HG03460 (cell line): ENCODE measurements around the gene PES1.
"Not testable (repeated sequence)": the region's sequence is repeated elsewhere in the genome, so short reads cannot be mapped to it uniquely, and the experiment has no call there.

Experiments
- ATAC-seq: cut with Tn5 transposase; IDR thresholded peaks from one replicate; pipeline ENCODE4 v1.9.1; 2021; ENCODE audit not compliant: unreplicated experiment

The PES1 gene

DNA sequence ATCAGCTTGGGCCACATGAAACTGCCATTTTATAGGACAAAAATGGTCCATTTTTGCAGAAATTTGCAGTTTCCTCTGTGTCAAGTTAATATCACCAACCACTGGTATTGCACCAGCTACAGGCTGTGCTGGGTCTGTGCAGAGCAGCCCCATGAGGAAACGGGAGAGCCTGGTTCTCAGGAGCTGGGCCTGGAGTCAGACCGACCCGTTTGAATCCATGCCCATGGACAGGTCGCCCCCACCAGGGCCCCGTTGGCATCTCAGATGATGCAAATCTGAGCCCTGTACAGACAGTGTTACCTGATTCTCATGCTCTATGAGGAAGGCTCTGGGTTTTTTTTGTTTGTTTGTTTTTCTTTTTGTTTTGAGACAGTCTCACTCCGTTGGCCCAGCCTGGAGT lies 35.3 kb downstream of the PES1 start:
- ATAC-seq = no peak

DNA sequence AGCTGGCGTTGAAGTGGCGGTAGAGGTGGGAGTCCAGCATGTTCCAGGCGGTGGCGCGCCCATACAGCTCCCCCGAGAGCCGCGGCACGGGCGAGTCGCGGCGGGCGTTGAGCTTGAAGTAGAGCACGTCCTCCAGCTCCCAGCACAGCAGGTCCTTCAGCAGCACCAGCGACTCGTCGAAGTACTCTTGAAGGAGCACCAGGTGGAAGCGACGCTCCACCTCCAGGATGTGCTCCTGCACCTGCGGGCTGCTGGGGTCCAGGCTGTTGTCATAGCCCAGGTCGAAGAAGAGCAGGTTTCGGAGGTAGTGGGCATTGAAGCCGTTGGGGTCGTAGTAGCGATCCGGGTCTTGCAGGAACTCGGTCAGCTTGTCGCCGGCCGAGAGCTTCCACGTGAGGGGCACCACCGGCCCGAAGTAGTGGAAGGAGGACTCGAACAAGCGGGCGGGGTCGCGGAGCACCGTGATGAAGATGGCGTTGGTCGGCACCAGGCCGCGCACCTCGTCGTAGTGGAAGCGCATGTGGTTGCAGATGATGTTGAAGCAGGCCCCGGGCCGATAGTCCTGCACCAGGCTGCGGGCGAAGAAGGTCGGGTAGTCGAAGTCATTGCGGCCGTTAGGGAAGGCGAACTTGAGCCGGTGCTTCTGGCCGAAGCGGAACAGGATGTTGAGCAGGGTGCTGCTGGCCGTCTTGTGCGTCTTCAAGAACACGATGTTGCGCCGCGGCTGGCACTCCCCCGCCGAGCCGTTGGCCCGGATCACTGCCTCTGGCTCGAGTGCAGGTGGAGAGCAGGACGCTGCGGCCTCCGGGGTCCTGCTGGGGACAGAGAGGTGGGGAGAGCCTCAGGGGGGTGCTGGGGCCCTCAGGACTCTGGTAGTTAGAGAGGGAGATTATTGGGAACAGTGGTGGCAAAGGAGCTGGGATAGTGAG lies 36.2 kb downstream of the PES1 start:
- no peak for ATAC-seq

DNA sequence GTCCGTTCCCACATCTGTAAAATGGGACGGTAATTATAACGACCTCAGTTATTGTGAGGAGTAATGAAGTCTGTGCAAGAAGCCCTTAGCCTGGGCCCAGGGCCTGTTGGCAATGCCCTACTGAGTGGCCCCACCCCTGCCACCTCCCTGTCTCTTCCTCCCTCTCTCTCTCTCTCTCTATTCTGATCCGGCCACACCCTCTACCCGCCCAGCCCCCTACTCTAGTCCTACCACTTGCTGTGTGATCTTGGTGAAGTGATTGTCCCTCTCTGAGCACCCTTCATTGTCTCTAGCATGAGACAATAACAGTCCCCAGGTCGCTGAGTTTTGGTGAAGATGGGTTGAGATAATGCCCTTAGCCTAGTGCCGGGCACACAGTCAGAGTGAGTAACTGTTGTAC lies 37.7 kb downstream of the PES1 start:
- ATAC-seq = no peak

DNA sequence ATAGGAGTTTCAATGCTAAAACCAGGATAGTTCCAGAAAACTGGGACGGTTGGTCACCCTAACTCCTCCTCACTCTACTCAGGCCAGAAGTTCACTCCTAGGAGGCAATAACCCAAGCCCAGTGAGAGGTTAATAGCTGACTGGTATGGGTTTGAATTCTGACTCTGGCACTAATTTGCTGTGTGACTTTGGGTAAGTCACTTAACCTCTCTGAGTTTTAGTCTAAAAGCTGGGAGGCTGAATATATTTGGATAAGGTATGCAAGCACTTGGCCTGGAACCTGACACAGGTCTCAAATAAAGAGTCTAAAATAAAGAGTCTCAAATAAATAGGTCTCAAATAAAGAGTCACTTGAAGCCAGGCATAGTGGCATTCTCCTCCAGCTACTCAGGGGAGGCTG lies 39.0 kb downstream of the PES1 start:
- ATAC-seq = no peak

DNA sequence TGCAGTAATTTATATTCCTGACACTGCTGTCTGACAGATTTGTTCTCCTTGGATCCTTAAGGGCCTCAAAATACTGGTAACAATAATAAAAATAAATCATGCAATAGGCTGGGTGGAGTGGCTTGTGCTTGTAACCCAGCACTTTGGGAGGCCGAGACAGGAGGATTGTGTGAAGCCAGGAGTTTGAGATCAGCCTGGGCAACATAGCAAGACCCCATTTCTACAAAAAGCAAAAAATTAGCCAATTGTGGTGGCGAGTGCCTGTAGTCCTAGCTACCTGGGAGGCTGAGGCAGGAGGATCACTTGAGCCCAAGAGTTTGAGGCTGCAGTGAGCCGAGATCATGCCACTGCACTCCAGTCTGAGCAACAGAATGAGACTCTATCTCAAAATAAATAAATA lies 39.9 kb downstream of the PES1 start:
- ATAC-seq = not testable (repeated sequence)

DNA sequence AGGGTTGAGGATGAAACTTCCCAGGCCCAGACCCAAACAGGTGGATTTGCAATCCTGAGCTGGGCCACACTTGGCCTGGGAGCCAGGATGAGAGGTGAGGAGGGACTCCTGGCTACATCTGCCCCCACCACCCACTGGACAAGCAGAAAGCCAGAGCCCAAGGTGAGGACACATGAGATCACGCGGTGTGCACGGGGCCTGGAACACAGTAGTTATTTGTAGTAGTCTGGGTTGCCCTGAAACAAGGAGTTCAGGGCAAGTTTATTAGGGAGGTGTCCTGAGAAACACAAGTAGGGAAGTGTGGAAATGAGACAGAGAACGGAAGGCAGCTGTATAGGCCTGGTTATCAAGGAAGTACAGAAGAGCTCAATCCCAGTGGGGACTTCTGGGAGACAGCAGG lies 44.5 kb downstream of the PES1 start:
- ATAC-seq = no peak

DNA sequence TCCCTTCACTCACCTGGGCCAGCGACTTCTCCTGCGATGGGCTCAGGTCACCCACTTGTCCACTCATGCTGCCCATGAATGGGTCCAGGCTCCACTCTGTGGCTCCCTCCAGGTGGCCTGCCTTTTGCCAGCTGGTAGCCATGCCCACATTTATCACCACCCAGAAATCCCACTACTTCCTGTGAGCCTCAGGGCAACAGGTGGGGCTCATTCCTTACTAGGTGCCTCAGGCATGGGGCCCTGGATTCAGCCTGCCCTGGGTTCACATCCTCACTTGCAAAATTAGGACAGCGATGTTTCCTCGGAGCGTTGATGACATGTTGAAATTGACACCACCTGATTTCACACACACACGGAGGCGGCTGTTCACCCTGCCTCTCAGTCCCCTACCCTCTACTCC lies 45.1 kb downstream of the PES1 start, which contains the start of gene SEC14L6:
Gene SEC14L6 (minus strand): TSS at position 126 of the 400 bp plus-strand sequence. CDS start 59 bp downstream, at position 67.
- no peak for ATAC-seq

DNA sequence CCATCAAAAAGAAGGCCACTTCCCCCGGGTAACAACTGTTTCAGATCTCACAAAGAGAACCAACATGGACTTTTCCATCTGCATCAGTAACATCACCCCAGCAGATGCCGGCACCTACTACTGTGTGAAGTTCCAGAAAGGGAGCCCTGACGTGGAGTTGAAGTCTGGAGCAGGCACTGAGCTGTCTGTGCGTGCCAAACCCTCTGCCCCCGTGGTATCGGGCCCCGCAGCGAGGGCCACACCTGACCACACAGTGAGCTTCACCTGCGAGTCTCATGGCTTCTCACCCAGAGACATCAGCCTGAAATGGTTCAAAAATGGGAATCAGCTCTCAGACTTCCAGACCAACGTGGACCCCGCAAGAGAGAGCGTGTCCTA lies 48.9 kb downstream of the PES1 start:
- ATAC-seq = no peak

DNA sequence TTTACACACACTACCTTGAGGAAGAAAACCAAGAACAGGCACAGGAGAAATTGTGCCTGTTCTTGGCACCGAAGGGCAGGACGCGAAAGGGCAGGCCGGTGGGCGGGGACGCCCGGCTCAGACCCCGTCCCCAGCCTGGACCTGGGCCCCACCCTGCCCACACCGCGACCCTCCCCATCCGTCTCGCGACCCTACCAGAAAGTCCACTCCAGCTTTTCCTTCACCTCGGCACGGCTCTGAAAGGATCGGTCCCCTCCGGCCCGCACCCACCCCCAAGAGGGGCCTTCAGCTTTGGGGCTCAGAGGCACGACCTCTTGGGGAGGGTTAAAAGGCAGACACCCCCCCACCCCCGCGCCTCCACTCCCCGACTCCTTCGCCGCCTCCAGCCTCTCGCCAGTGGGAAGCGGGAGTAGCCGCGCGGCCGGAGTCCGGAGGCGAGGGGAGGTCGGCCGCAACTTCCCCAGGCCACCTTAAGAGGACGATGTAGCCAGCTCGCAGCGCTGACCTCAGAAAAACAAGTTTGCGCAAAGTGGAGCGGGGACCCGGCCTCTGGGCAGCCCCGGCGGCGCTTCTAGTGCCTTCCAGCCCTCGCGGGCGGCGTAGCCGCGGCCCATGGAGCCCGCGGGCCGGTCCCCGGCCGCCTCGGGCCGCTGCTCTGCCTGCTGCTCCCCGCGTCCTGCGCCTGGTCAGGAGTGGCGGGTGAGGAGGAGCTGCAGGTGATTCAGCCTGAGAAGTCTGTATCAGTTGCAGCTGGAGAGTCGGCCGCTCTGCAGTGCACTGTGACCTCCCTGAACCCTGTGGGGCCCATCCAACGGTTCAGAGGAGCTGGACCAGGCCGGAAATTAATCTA lies 49.5 kb downstream of the PES1 start:
- no peak for ATAC-seq

DNA sequence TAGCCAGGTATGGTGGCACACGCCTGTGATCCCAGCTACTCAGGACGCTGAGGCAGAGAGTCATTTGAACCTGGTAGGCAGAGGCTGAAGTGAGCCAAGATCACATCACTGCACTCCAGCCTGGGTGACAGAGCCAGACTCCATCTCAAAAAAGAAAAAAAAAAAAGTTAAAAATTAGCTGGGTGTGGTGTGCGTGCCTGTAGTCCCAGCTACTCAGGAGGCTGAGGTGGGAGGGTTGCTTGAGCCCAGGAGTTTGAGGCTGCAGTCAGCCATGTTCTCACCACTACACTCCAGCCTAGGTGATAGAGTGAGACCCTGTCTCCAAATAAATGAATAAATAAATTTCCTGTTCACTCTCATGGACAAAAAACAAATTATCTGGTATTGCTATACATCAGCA lies 50.2 kb downstream of the PES1 start:
- not testable (repeated sequence) for ATAC-seq

DNA sequence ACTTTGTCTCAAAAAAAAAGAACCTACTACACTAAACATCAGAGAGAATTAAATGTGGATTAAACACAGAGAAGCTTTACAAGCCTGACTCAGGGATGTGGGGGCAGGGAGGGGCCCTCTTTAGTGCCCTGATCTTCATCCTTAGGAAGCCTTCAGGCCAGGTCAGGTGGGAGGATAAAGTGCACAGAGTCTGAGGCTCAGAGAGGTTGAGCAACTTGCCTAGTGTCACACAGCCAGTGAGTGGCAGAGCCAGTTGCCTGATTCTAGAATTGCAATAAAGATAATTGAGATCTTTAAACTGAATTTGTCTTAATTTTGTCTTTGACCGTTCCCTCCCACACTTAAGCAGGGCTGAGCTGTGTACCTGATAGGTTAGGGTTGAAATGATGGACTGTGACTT lies 52.3 kb downstream of the PES1 start:
- no peak for ATAC-seq

DNA sequence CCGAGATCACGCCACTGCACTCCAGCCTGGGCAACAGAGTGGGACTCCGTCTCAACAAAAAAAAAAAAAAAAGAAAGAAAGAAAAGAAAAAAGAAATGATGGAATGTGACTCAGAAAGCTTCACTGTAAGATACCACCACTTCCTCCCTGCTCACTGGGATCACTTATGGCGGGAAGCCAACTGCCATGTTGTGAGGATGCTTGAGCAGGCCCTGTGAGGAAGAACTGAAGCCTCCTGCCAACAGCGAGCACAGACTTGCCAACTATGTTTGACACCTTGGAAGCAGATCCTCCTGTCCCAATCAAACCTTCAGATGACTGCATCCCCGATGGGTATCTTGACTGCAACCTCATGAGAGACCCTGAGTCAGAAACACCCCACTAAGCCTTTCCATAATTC lies 53.4 kb downstream of the PES1 start:
- ATAC-seq = no peak

DNA sequence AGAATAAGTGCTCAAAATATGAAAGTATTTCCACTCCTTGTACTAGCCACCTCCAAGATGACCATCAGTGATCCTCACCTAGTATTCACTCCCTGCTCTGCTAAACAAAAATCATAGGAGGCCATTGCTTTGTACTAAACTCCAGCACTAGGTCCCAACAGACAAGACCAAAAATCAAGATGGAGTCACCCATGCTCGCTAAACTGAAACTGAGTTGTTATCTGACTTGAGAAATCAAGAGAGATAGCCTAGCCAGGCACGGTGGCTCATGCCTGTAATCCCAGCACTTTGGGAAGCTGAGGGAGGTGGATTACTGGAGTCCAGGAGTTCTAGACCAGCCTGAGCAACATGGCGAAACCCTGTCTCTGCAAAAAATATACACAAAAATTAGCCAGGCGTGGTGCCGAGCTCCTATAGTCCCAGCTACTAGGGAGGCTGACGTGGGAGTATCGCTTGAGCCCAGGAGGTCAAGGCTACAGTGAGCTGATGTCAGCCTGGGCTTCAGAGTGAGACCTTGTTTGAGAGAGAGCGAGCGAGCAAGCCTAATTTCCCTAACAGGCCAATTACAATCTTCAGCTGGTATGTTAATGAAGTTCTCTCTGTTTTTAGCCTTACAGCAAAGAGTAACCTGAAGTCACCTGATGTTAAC lies 54.5 kb downstream of the PES1 start:
- no peak for ATAC-seq

DNA sequence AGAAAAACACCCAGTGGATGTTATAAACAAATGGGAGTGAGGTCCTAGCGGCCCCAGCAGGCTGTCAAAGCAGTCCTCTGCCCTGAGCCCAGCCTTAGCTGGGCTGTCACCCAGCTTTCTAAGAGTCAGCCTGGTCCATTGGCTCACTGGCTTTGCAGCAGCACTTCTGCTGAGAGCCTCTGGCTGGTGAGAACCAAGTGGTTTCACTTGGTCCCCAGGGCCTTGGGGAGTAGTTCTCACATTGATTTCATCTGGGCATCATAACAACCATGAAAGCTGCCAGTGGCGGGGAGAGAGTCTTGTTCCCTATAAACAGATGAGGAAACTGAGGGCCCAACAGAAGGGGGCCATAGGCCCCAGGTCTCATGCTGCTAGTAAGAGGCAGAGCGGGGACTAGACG lies 56.5 kb downstream of the PES1 start:
- ATAC-seq = no peak

DNA sequence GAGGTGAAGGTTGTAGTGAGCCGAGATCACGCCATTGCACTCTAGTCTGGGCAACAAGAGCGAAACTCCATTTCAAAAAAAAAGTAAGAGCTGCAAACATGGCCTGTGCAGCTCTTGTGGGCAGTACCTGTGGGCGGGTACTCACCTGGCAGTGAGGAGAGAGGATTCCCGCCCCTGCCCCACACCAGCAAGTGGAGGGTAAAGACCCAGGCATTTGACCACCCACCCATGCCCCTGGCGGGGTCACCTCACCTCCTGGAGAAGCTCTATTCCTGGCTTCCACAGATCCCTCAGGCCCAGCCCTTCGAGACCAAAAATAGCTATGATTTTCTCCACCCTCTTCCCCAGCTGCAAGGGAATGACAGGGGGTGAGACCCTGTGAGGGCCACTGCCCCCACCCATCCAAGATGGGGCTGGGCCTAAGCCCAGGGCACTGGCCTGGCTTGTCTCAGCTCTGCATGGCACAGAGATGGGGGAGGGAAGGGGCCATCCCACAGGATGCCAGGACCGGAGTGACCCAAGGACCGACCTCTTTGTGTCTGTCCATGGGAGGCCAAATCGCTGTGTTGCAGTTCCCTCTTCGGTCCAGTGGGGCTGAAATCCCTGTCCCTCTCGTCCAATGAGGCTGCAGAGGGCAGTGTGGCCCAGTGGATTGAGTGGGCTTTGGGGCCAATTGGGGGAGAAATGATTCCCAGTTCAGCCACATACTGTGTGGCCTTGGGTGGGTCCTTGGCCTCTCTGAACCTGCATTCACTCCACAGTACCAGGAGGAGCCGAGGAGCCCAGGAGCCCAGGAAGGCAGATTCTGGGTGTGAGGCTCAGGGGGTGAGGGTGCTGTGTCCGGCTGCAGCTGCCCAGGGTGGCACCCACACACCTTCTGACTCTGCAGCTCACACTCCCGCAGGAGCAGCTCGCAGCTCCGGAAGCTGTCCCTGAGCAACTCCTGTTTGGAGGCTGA lies 59.8 kb downstream of the PES1 start:
- ATAC-seq = no peak

DNA sequence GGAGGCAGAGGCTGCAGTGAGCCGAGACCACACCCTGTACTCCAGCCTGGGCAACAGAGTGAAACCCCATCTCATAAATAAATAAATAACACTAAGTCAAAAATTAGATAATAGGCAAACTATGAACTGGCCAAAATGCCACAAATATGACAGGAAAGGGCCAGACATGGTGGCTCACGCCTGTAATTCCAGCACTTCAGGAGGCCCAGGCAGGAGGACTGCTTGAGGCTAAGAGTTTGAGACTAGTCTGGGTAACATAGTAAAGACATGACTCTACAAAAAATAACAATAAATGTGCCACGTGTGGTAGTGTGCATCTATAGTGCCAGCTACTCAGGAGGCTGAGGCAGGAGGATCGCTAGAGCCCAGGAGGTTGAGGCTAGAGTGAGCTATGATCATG lies 65.1 kb downstream of the PES1 start:
- no peak for ATAC-seq
